PC-3 (cell line): ENCODE data around the gene SNRPA1.

ENCODE experiments used
- CTCF ChIP-seq: fragments of 300-600 bp; sonication (generic); conservative IDR thresholded peaks from 2 replicates; pipeline ENCODE4 v1.5.1; 2017; ENCODE audit warnings: antibody characterized with exemption, low read depth, mild to moderate bottlenecking, low read length
- EZH2 ChIP-seq: fragments of 300-600 bp; sonication (generic); IDR thresholded peaks from one replicate; pipeline ENCODE4 v1.6.1; 2017; ENCODE audit warnings: antibody characterized with exemption, mild to moderate bottlenecking, low read length; ENCODE audit not compliant: unreplicated experiment
- EZH2phosphoT487 ChIP-seq: fragments of 300-600 bp; sonication (generic); IDR thresholded peaks from 2 replicates; pipeline ENCODE4 v1.6.1; 2018; ENCODE audit warnings: mild to moderate bottlenecking, antibody characterized with exemption, low read length, borderline replicate concordance

GRCh38 chr15:101318839-101319238, 23.8 kb upstream of the SNRPA1 start:
- TF ChIP-seq CTCF: no peak
- TF ChIP-seq EZH2: no peak
- TF ChIP-seq EZH2phosphoT487: no peak
